GM12801 (cell line): Measurements from ENCODE around the gene SP140.

Experiments
- CTCF ChIP-seq: IDR thresholded peaks from one replicate; pipeline ENCODE4 v1.5.1; 2011; ENCODE audit warnings: control low read depth; ENCODE audit not compliant: insufficient read length; ENCODE audit errors: extremely low read depth

Gene SP140

GRCh38 chr2:230356084-230356483 lies 130.5 kb downstream of the SP140 start:
- TF ChIP-seq CTCF = no peak

GRCh38 chr2:230358305-230358704 lies 132.8 kb downstream of the SP140 start:
- TF ChIP-seq CTCF = no peak

- no peak for TF ChIP-seq CTCF
These were observed 134.5 kb downstream of the SP140 start for GRCh38 chr2:230360028-230360427.

- TF ChIP-seq CTCF = no peak
These were observed 136.6 kb downstream of the SP140 start for GRCh38 chr2:230362030-230362691.
